PFSK-1 (cell line): Measurements from ENCODE around the gene LAYN.

Source experiments
- POLR2AphosphoS5 ChIP-seq: IDR thresholded peaks from 2 replicates; pipeline ENCODE4 v1.6.1; 2012; ENCODE audit warnings: low read depth, mild to moderate bottlenecking, control low read depth, low read length, moderate library complexity
- SIN3A ChIP-seq: IDR thresholded peaks from 2 replicates; pipeline ENCODE4 v1.6.1; 2012; ENCODE audit warnings: mild to moderate bottlenecking, low read length, moderate library complexity, borderline replicate concordance; ENCODE audit not compliant: insufficient read depth

DNA sequence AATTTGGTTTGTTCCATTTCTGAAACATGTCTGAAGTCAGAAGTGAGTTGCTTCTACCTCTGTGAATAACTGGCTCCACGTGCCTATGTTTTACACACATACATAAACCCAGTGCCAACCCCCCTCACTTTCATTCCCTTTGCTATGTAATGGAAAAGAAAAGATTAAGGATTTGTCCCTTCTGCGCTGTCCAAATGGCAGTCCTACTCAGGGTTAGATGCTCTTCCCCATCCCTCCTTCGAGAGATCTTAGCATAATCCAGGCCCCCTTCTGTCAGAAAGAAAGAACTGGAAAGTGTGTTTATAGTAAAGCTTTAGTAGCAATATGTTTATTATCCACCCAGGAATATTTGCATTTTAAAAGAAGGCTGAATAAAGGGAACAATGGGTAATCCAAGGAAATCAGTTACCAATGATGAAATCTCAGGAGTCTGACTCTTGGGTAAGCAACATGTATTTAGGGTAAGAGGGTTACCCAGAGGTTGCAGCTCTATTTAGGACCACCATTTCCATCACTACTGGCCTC is 3.1 kb upstream of the LAYN start:
- no peak for TF ChIP-seq POLR2AphosphoS5
- no peak for TF ChIP-seq SIN3A
